Measurements from ENCODE around the gene KRTAP10-5.

DNA sequence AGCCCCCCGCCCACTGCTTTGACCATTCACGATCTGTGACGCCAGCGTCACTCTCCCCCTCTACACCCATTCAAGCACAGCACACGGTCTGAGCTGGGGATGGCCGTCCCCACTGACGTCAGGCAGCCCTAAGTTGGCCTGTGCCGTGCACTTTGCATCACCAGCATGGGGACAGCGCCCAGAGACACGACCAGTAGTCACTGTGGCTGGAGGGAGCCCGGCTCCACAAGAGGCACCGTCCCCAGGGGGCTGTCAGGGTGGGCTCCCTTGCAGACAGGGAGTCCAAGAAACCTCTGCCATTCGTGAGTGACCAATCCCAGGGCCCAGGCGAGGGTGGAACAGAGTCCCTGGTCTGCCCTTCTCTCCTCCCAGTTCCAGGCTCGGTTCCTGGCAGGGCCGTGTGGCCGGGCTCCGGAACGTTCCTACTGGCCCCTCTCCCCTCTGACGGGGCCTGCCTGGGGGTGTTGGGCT is 33.8 kb upstream of the KRTAP10-5 start:
- TF ChIP-seq, protein P1, sequence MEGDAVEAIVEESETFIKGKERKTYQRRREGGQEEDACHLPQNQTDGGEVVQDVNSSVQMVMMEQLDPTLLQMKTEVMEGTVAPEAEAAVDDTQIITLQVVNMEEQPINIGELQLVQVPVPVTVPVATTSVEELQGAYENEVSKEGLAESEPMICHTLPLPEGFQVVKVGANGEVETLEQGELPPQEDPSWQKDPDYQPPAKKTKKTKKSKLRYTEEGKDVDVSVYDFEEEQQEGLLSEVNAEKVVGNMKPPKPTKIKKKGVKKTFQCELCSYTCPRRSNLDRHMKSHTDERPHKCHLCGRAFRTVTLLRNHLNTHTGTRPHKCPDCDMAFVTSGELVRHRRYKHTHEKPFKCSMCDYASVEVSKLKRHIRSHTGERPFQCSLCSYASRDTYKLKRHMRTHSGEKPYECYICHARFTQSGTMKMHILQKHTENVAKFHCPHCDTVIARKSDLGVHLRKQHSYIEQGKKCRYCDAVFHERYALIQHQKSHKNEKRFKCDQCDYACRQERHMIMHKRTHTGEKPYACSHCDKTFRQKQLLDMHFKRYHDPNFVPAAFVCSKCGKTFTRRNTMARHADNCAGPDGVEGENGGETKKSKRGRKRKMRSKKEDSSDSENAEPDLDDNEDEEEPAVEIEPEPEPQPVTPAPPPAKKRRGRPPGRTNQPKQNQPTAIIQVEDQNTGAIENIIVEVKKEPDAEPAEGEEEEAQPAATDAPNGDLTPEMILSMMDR (IDR thresholded peaks at IDR 0.05) = no peak
- no peak for TF ChIP-seq POLR2A (IDR thresholded peaks at IDR 0.05)

Data from adrenal gland (tissue), 5 donors.